Neuron (in vitro differentiated cells): ENCODE results near the gene OLFML2B.

Experiments
- H2AFZ ChIP-seq: one replicate; pipeline ENCODE4 v1.6.1; 2013; ENCODE audit warnings: low read depth, mild to moderate bottlenecking, inconsistent platforms, low read length, moderate library complexity
- H3K27me3 ChIP-seq: one replicate; pipeline ENCODE4 v1.6.1; 2013; ENCODE audit warnings: low read length; ENCODE audit not compliant: insufficient read depth
- H3K36me3 ChIP-seq: one replicate; pipeline ENCODE4 v1.6.1; 2013; ENCODE audit warnings: low read length; ENCODE audit not compliant: insufficient read depth
- H3K4me1 ChIP-seq: one replicate; pipeline ENCODE4 v1.6.1; 2013; ENCODE audit warnings: low read length; ENCODE audit not compliant: insufficient read depth
- H3K4me3 ChIP-seq: 2 replicates; pipeline ENCODE4 v1.5.1; 2013; ENCODE audit warnings: mild to moderate bottlenecking, low read length, moderate library complexity
- H3K9me3 ChIP-seq: one replicate; pipeline ENCODE4 v1.6.1; 2013; ENCODE audit warnings: low read length

Gene OLFML2B

DNA sequence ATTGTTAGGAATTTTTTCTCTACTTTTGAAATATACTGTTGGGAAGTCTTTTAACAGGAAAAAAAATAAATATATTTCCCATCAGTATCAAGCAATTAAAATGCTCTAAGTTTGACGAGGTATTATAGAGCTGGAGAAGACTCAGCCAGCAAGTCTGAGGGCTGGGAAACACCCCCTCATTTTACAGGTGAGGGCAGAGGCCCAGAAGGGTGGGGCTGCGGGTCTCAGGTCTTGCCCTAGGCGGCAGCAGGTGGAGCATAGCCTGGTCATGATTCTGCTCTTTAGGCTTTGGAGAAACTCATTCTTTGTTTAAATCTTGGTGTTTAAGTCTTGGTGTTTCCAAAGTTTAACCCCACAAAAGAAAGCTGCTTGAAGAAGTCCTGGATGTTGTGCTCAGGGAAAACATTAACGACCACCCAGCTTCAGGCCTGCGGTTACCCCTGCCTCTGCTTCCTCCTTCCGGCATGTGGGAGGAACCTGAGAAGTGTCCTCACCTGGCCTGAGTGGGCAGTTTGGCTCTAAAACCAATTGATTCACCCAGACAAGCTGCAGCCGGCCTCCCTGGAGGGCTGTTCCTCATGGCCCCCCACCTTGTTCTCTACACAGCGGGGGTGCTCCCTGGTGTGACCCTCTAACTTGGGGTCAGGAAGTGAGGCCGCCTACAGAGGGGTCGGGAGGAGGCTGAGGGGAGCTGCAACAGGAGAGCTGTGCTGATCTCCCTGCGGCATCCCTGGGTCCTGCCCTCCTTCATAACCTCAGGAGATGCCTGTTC is 41.7 kb downstream of the OLFML2B start:
- Histone ChIP-seq H3K27me3 (no peaks in the 10 kb centered on the region), H3K9me3 (peaks cover 10% of the 10 kb centered on the region)

DNA sequence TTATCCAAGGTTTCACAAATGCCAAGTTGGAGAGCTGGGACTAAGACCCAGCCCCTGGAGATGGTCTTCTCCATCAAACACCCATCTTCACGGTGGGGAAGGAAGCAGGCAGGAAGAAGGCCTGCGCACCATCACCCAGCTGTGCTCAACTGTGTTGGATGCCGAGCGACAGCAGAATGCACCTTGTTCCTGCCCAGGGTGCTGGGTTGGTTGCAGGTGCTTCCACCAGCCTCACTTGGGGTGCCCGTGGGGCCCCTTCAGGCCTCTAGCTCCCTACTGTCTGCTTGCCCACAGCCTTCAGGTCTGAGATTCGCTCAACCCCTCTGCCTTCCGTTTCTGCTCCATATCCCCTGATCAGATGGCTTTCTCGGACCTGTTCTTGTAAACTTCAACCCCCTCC is 42.5 kb downstream of the OLFML2B start:
- no peak overlapping the region for H3K4me3 ChIP-seq
- H2AFZ ChIP-seq, result no peak overlapping the region
- no peaks in the 10 kb centered on the region for H3K36me3 ChIP-seq
- peaks cover 10% of the 10 kb centered on the region for H3K9me3 ChIP-seq
- no peaks in the 10 kb centered on the region for H3K27me3 ChIP-seq
- no peaks in the 10 kb centered on the region for H3K4me1 ChIP-seq

More for the DNA sequence above, 41.7 kb downstream of the OLFML2B start:
- no peaks in the 10 kb centered on the region for H3K4me1 ChIP-seq
- H3K4me3 ChIP-seq, result no peak overlapping the region
- H2AFZ ChIP-seq, result no peak overlapping the region
- no peaks in the 10 kb centered on the region for H3K36me3 ChIP-seq

- Histone ChIP-seq H3K4me3 (no peak overlapping the region), H3K36me3 (no peaks in the 10 kb centered on the region), H3K4me1 (peaks cover 5% of the 10 kb centered on the region), H2AFZ (no peak overlapping the region), H3K9me3 (peaks cover 5% of the 10 kb centered on the region), H3K27me3 (no peaks in the 10 kb centered on the region)
Observed at GRCh38 chr1:161978011-161978790, 45.5 kb downstream of the OLFML2B start.

- Histone ChIP-seq H2AFZ (no peak overlapping the region), H3K36me3 (no peaks in the 10 kb centered on the region), H3K27me3 (no peaks in the 10 kb centered on the region), H3K4me3 (no peak overlapping the region), H3K9me3 (peaks cover 5% of the 10 kb centered on the region), H3K4me1 (peaks cover 5% of the 10 kb centered on the region)
Observed at GRCh38 chr1:161973924-161974845, 49.5 kb downstream of the OLFML2B start.

GRCh38 chr1:161972828-161973227 is 50.8 kb downstream of the OLFML2B start:
- no peak overlapping the region for H2AFZ ChIP-seq
- H3K4me1 ChIP-seq, result peaks cover 5% of the 10 kb centered on the region
- no peaks in the 10 kb centered on the region for H3K36me3 ChIP-seq
- H3K27me3 ChIP-seq, result no peaks in the 10 kb centered on the region
- H3K9me3 ChIP-seq, result no peaks in the 10 kb centered on the region
- H3K4me3 ChIP-seq, result no peak overlapping the region

DNA sequence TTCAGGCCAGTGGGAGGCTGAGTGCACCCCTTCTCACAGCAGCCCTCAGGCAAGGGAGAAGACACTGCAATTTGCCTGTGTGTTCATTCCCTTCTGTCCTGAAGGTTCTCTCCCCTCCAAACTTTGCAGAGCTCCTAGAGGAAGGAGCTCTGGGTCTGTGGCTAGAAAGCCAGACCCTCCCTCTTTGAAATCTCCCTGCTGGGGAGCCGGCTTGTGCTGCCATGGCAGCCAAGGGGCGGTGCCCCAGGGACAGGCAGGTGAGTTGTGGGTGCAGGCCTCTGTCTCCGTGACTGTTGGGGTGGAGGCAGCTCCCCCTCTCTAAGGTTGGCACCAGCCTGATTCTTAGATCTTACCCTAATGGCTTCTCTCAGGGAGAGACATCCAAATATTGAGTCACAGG is 53.0 kb downstream of the OLFML2B start:
- H3K4me3 ChIP-seq, result no peak overlapping the region
- peaks cover 3% of the 10 kb centered on the region for H3K9me3 ChIP-seq
- H3K4me1 ChIP-seq, result peaks cover 5% of the 10 kb centered on the region
- H2AFZ ChIP-seq, result no peak overlapping the region
- H3K36me3 ChIP-seq, result no peaks in the 10 kb centered on the region
- H3K27me3 ChIP-seq, result no peaks in the 10 kb centered on the region

DNA sequence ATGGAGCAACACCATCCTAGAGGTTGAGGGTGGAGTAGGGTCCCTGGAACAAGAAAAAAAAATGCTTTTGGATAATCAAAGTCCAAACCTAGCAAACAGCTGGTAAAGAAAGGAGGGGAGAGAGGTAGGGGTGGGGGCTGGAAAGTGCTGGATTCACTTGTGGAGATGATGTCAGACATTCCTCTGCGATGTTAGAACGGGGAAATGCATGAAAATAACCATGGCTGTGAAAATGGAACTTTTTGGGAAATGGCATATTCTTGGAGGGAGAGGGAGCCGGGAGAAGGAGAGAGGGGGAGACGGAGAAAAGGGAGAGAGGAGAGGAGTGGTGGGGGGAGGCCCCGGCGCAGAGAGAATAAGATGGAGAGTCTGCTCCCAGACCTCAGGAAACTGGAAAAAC is 53.6 kb downstream of the OLFML2B start:
- no peak overlapping the region for H3K4me3 ChIP-seq
- H3K36me3 ChIP-seq, result no peaks in the 10 kb centered on the region
- H3K9me3 ChIP-seq, result peaks cover 3% of the 10 kb centered on the region
- H2AFZ ChIP-seq, result no peak overlapping the region
- H3K27me3 ChIP-seq, result no peaks in the 10 kb centered on the region
- peaks cover 5% of the 10 kb centered on the region for H3K4me1 ChIP-seq

DNA sequence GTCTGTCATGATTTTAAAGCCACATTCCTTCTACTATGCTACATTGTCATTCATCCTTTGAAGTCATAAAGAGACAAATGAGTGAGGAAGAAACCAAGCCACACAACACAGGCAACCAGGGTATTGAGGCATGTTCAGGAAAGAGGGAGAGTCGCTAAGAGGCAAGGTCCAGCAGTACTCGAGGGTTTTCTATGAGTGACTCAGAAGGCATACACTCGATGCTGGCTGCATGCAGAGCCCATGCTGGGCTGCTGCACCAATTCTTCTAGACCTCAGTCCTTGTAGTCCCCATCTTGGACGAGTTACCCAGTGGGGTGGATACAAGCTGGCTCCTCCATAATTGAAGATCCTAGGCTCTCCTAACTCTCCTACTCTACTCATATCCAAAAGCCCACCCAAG is 57.6 kb downstream of the OLFML2B start:
- Histone ChIP-seq H3K27me3 (no peaks in the 10 kb centered on the region), H3K4me3 (no peak overlapping the region), H2AFZ (no peak overlapping the region), H3K36me3 (peaks cover 2% of the 10 kb centered on the region), H3K9me3 (peaks cover 3% of the 10 kb centered on the region), H3K4me1 (peaks cover 10% of the 10 kb centered on the region)

- Histone ChIP-seq H3K4me1 (peaks cover 16% of the 10 kb centered on the region), H3K36me3 (peaks cover 13% of the 10 kb centered on the region), H3K9me3 (peaks cover 2% of the 10 kb centered on the region), H2AFZ (no peak overlapping the region), H3K27me3 (no peaks in the 10 kb centered on the region), H3K4me3 (no peak overlapping the region)
Observed at GRCh38 chr1:161962091-161962887, 61.4 kb downstream of the OLFML2B start.

DNA sequence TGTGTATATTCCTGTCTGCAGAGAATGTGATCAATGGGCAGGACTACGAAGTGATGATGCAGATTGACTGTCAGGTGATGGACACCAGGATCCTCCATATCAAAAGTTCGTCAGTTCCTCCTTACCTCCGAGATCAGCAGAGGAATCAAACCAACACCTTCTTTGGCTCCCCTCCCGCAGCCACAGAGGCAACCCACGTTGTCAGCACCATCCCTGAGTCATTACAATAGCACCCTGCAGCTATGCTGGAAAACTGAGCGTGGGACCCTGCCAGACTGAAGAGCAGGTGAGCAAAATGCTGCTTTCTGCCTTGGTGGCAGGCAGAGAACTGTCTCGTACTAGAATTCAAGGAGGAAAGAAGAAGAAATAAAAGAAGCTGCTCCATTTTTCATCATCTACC is 65.2 kb downstream of the OLFML2B start:
- H3K4me3 ChIP-seq, result no peak overlapping the region
- no peaks in the 10 kb centered on the region for H3K9me3 ChIP-seq
- peaks cover 13% of the 10 kb centered on the region for H3K36me3 ChIP-seq
- peaks cover 25% of the 10 kb centered on the region for H3K4me1 ChIP-seq
- H3K27me3 ChIP-seq, result no peaks in the 10 kb centered on the region
- H2AFZ ChIP-seq, result no peak overlapping the region

GRCh38 chr1:161956930-161957329 is 66.7 kb downstream of the OLFML2B start:
- H3K9me3 ChIP-seq, result no peaks in the 10 kb centered on the region
- peaks cover 16% of the 10 kb centered on the region for H3K4me1 ChIP-seq
- H3K4me3 ChIP-seq, result no peak overlapping the region

DNA sequence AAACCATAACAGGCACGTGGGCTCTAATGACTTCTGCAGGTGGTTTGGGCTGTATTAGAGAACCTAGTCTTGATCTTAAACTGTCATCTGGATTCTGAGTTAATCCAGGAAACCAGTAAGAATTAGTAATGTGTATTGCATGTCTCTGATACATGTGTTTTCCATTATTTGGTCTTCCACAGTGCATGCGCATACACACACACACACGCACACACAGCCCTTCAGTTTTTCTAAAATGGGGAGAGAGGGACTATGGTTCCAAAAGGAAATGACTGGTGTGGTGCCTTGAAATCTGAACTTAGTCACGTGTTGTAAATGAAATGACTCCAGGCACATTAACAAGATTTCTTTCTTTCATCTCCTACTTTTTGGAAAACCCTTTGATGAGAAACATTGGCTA is 67.6 kb downstream of the OLFML2B start:
- H3K4me3 ChIP-seq, result no peak overlapping the region
- H3K27me3 ChIP-seq, result no peaks in the 10 kb centered on the region
- no peaks in the 10 kb centered on the region for H3K9me3 ChIP-seq
- peaks cover 12% of the 10 kb centered on the region for H3K36me3 ChIP-seq
- H2AFZ ChIP-seq, result no peak overlapping the region
- H3K4me1 ChIP-seq, result peaks cover 15% of the 10 kb centered on the region

More at GRCh38 chr1:161956930-161957329, 66.7 kb downstream of the OLFML2B start:
- H2AFZ ChIP-seq, result no peak overlapping the region
- no peaks in the 10 kb centered on the region for H3K27me3 ChIP-seq
- H3K36me3 ChIP-seq, result peaks cover 13% of the 10 kb centered on the region
